ENCODE data around the gene S100Z. TPM values are rescaled to one million over a fixed set of nuclear protein-coding genes. Genes with fewer than 3 reads are reported as not detected.
A peak's percentile ranks its signal among the peaks of the same experiment; 100 is the strongest.

The S100Z gene
- total RNA-seq, 1 donor from 2014 or later = not detected

DNA sequence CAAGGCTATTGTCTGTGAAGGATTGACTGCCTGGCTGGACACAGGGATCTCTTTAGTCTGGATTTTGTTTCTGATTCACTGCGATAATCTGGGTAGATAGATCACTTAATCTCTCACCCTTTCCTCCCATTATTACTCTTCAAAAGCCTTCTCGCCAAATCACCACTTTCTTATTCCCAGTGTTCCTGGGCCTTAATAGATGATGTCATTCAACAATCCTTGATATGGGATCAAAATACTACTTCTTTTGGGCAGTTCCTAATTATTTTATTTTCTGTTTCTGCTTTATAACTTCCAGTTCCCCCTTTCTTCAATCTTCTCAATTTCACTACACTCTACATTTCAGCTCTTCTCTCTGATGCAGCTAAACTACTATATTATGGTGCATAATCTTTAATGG lies 96.3 kb downstream of the S100Z start:
- Histone ChIP-seq H3K36me3 (ENCODE audit: control insufficient read depth, insufficient read depth, low read length) (no peaks in the 10 kb centered on the region), H3K4me3 (ENCODE audit: low read depth, low read length) (no peak overlapping the region), H3K27me3 (ENCODE audit: control insufficient read depth, insufficient read depth, low read length) (no peaks in the 10 kb centered on the region)
- TF ChIP-seq, protein P1, sequence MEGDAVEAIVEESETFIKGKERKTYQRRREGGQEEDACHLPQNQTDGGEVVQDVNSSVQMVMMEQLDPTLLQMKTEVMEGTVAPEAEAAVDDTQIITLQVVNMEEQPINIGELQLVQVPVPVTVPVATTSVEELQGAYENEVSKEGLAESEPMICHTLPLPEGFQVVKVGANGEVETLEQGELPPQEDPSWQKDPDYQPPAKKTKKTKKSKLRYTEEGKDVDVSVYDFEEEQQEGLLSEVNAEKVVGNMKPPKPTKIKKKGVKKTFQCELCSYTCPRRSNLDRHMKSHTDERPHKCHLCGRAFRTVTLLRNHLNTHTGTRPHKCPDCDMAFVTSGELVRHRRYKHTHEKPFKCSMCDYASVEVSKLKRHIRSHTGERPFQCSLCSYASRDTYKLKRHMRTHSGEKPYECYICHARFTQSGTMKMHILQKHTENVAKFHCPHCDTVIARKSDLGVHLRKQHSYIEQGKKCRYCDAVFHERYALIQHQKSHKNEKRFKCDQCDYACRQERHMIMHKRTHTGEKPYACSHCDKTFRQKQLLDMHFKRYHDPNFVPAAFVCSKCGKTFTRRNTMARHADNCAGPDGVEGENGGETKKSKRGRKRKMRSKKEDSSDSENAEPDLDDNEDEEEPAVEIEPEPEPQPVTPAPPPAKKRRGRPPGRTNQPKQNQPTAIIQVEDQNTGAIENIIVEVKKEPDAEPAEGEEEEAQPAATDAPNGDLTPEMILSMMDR (IDR thresholded peaks at IDR 0.05; ENCODE audit: insufficient read depth, low read length, poor library complexity, severe bottlenecking) = no peak
- DNase-seq (ENCODE audit: low read depth) = no peak

GRCh38 chr5:76947082-76947503 lies 97.3 kb downstream of the S100Z start:
- Histone ChIP-seq H3K4me3 (ENCODE audit: low read depth, low read length) (no peak overlapping the region), H3K36me3 (ENCODE audit: control insufficient read depth, insufficient read depth, low read length) (no peaks in the 10 kb centered on the region), H3K27me3 (ENCODE audit: control insufficient read depth, insufficient read depth, low read length) (no peaks in the 10 kb centered on the region)
- DNase-seq (ENCODE audit: low read depth) = no peak
- TF ChIP-seq, protein P1 (IDR thresholded peaks at IDR 0.05; ENCODE audit: insufficient read depth, low read length, poor library complexity, severe bottlenecking) = no peak

GRCh38 chr5:76952795-76953536 lies 103.2 kb downstream of the S100Z start, which contains the start of gene CRHBP:
CRHBP (plus strand) TSS chr5:76953045; CDS start chr5:76953135, 90 bp downstream.
- Histone ChIP-seq H3K36me3 (ENCODE audit: control insufficient read depth, insufficient read depth, low read length) (no peaks in the 10 kb centered on the region), H3K4me3 (ENCODE audit: low read depth, low read length) (peak within 1 kb of the TSS; percentile 57), H3K27me3 (ENCODE audit: control insufficient read depth, insufficient read depth, low read length) (peaks cover 19% of the 10 kb centered on the region)
- TF ChIP-seq, protein P1 (IDR thresholded peaks at IDR 0.05; ENCODE audit: insufficient read depth, low read length, poor library complexity, severe bottlenecking) = peak; percentile 5
- no peak for DNase-seq (ENCODE audit: low read depth)

- DNase-seq (ENCODE audit: low read depth) = no peak
- TF ChIP-seq, protein P1 (IDR thresholded peaks at IDR 0.05; ENCODE audit: insufficient read depth, low read length, poor library complexity, severe bottlenecking) = no peak
- peaks cover 19% of the 10 kb centered on the region for H3K27me3 ChIP-seq (ENCODE audit: control insufficient read depth, insufficient read depth, low read length)
- no peaks in the 10 kb centered on the region for H3K36me3 ChIP-seq (ENCODE audit: control insufficient read depth, insufficient read depth, low read length)
- peak overlapping the region; percentile 57 for H3K4me3 ChIP-seq (ENCODE audit: low read depth, low read length)
Observed at GRCh38 chr5:76953551-76954382, 104.0 kb downstream of the S100Z start.

DNA sequence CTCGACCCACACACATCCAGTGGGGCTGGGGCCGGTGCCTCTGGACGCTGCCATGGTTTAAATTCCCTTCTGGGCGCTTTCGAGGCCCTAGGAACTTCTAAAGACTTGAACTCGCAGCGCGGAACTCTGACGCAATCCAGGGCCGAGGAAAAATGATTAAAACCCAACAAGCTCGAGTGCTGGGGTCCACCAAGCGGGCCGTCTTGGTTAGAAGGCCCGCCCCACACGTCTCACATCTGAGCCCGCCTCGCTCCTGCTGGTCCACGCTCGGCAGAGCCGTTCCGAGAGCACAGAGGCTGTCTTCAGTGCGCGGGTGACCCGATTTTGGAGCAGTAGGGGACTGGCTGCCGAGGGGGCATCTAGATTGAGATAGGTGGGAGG lies 104.6 kb downstream of the S100Z start:
- peak overlapping the region; percentile 57 for H3K4me3 ChIP-seq (ENCODE audit: low read depth, low read length)
- no peak for DNase-seq (ENCODE audit: low read depth)
- peaks cover 19% of the 10 kb centered on the region for H3K27me3 ChIP-seq (ENCODE audit: control insufficient read depth, insufficient read depth, low read length)
- TF ChIP-seq, protein P1 (IDR thresholded peaks at IDR 0.05; ENCODE audit: insufficient read depth, low read length, poor library complexity, severe bottlenecking) = no peak
- no peaks in the 10 kb centered on the region for H3K36me3 ChIP-seq (ENCODE audit: control insufficient read depth, insufficient read depth, low read length)

Data from kidney epithelial cell (primary cell).